Activated CD4-positive, CD25-positive, alpha-beta regulatory T cell treated with anti-CD3 and anti-CD28 coated beads, Interleukin-2, amount 50 U/mL, for 16 hours (primary cell): Measurements from ENCODE around the gene EME1.

Source experiments
- DNase-seq: peaks from one replicate; pipeline ENCODE4 v3.0.0-alpha.2; 2020; ENCODE audit warnings: low read depth, low spot score

Gene EME1

DNA sequence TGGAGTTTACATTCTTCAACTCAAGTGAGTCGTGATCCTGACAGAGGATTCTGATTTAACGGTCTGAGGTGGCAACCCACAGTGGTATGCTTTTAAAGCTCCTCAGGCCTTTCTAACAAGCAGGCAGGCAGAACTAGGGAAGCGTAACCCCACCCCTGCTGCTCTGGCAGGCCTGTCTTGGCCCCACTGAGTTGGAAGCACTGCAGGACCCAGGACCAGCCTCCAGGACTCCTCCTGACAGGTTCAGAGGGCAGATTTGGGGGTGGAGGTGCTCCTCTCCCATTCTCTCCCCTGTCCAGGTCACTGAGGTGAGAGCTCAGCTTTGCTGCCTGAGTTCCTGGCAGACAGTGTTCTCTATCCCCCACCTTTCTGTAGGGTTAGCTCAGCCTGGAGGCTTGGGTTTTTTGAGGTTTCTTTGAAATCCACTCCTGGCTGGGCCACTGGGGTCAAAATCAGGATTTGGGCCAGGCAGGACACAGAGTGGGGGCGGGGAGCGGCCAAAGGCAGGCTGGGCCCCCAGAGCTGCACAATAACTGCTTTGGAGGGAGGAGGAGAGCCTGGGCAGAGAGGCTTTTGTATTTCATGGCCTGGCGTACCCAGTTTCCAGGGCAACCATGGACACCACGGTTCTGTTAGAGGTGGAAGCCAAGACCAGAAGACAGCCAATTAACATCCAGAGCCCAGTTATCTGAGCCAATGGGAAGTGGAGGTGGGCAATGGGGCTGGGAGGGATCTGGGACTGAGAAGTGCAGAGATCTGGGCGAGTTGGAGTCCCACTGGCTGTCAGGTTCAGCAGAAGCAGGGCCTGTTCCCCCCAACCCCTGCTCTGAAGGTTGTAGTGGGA is 9.6 kb upstream of the EME1 start:
- no peak for DNase-seq

DNA sequence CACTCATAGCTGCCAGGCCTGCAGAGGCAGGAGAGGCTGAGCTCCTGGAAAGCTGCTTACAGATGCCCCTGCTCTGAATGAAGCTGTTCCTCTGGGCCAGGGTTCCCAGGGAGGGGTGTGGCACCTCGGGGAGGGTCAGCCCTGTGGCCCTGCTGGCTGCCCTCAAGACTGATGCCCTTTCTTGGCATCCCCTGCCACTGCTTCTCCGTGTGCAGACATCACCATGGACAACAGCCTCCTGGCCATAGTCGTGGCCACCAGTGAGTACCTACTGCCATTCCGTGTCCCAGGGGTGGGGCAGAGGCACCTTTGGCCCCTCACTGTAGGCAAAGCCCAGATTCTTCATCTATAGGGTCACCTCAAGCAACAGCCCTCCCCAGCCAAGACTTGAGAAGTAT is 9.0 kb upstream of the EME1 start:
- DNase-seq: no peak

DNA sequence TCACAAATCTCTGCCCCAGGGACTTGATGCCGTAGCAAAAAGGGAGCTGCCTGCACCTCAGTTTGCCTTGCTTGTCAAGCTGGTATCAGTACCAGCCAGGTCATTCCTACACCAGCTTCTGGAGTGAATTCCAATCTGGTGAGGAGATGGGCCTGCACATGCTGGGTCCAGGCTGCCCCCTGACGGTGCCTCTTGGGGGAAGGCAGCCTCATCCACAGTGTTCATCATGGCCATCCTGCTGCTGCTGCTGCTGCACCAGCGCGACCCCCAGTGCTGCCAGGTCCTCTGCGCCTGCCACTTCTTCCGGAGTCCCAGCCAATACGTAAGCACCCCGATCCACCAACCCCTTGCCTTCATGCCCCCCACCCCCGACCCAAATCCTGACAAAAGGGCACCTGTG is 8.3 kb upstream of the EME1 start:
- DNase-seq: no peak

DNA sequence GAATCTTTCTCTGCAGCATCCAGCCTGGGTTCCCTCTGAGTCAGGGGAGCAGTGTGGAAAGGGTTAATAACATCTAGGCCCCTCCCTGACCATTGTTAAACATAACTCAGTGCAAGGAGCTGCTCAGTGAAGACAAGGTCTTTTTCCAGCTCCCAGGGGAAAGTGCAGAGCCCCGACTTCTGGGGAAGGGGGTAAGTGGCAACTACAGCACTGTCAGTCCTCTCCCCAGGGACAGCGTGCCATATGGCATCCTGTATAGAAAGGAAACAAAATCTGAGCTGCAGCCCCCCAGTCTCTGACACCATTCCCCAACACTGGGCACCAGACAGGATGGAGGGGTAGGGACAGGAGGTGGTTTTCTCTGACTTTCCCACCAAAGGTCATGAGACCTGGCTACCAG is 7.9 kb upstream of the EME1 start:
- DNase-seq: no peak

- no peak for DNase-seq
These were observed 7.2 kb upstream of the EME1 start for GRCh38 chr17:50365649-50366393.

- no peak for DNase-seq
These were observed 5.6 kb upstream of the EME1 start for GRCh38 chr17:50367401-50367800.

GRCh38 chr17:50370052-50370451 is 3.0 kb upstream of the EME1 start:
- DNase-seq: no peak

- no peak for DNase-seq
These were observed 1.5 kb upstream of the EME1 start for GRCh38 chr17:50371526-50371925.

DNA sequence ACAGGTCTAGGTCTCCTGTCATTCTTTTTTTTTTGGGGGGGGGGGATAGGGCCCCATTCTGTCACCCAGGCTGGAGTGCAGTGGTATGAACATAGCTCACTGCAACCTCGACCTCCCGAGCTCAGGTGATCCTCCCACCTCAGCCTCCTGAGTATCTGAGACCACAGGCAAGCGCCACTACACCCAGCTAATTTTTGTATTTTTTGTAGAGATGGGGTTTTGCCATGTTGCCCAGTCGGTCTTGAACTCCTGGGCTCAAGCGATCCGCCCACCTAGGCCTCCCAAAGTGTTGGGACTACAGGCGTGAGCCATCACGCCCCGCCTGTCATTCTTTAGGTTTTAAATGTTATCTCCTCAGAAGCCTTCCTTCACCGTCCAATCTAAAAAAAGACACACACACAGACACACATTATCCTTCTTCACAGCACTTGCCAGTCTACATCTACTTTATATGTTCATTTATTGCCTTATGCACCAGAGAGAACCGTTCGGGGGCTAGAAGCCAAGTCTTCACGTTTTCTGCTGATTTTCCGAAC is 739 bp upstream of the EME1 start:
- no peak for DNase-seq

GRCh38 chr17:50373705-50374104 is 676 bp downstream of the EME1 start:
- DNase-seq: no peak

DNA sequence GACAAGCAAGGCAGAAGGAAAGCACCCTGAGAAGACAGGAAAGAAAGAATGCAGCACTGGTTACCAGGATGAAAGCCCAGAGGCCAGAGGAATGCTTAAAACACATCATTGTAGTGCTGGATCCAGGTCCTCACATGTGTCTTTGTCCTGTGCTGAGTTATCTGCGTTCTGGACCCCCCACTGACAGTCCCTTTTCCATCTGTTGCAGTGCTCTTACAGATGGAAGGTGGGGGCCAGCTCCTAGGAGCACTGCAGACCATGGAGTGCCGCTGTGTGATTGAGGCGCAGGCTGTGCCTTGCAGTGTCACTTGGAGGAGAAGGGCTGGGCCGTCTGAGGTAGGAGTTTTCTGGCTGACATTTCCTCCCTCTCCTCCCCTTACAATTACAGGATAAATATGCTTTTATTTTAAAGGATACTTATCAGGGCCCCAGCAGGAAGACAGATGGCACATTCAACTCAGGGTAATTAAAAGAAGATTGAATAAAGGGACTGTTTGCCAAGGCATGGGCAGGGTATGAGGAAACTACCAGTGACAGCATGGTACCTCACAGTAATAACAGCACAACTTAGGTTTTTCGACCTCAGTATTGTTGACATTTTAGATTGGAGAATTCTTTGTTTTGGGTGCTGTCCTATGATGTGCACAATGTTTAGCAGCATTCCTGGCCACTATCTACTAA is 3.0 kb downstream of the EME1 start:
- DNase-seq: no peak

GRCh38 chr17:50379351-50380132 is 6.5 kb downstream of the EME1 start:
- no peak for DNase-seq

DNA sequence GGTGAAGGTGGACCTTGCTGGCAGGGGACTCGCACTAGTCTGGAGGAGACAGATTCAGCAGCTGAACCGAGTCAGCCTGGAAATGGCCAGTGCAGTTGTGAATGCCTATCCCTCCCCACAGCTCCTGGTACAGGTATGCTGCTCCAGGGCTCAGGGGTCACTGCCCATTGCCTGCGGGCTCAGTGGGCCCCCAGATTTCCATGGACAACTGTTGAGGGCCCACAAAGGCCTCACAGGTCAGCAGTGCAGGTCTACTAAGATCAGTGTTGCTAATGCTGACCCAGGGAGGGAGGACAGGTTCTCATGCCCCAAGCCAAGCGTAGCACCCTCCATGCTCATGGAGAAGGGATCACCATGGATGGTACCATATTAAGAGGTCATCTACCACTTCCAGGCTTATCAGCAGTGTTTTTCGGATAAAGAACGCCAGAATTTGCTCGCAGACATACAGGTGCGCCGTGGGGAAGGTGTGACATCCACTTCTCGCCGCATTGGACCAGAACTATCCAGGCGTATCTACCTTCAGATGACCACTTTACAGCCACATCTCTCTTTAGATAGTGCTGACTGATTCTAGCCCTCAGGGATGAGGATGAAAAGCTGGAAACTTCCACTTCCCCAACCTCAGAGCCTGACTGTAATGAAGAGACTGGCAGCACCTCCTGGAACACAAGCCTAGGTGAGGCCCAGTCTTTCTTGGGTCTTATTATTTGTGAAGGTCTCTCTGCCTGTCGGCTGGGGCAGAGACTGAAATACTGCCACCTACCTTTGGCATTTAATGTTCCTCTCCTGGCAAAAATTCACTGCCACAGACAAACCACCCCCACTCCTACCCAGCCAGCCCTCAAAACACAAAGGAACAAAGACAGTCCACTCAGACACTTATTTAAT is 7.6 kb downstream of the EME1 start:
- DNase-seq: no peak

DNA sequence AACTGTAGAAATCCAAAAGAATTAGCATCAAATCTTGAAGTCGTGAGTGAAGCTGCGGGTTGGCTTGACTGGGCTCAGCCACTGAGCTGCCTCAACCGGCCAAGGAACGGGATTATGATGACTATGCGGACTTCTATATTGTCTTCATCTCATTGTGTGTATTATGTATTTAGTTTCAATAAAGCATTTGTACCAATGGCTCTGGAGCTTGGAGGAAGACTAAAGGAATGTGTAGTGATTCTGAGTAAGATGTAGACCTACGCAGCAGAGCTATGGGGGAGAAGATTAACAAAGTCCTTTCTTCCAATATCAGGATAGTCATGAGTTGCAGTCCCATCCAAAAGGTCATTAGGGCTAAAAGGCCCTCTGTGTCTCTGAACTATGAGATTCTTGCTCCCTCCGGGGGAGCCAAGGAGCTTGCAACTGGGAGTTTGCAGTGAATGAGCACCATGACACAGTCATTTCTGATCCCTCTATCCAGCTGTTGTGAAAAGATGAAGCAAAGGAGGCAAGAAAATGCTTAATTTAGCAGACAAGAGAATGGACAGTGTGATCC is 8.3 kb downstream of the EME1 start:
- DNase-seq: no peak

DNA sequence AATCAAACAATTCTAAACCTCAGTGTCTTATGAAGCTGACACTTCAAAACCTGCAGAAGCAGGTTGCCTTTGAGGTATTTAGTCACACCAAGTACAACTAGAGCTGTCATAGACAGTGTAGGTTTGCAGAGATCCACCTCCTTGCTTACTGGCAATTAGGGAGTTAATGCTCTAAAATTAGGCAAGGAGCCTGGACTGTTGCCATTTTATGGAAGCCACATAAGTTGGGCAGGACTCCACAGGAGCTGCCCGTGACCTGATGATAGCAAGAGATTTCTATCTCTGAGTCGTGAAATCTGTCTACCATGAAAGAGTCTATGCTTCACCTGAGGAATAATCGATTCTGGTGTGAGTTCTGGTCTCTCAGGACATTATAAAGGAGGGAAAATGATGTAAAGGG is 8.9 kb downstream of the EME1 start:
- DNase-seq: no peak

DNA sequence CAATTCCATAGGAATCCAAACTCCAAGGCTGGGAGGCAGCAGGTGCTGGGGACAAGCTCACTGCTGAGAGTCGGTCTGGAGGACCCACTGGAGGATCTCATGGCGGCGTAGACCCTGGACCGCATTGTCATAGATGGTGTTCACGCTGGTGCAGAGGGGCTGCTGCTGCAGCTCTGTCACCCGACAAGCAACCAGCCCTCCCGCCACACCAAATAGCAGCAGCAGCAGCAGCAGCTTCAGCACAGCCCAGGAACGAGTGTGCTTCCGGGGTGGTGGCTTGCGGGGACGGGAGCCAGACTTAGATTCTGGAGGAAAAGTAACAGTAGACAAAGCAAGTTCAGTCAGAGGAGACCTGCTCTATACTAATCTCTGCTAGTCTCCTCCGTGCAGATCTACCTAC is 9.9 kb downstream of the EME1 start:
- no peak for DNase-seq

GRCh38 chr17:50386510-50386909 is 13.5 kb downstream of the EME1 start:
- no peak for DNase-seq

- DNase-seq: no peak
These were observed 15.7 kb downstream of the EME1 start for GRCh38 chr17:50388728-50389127.

DNA sequence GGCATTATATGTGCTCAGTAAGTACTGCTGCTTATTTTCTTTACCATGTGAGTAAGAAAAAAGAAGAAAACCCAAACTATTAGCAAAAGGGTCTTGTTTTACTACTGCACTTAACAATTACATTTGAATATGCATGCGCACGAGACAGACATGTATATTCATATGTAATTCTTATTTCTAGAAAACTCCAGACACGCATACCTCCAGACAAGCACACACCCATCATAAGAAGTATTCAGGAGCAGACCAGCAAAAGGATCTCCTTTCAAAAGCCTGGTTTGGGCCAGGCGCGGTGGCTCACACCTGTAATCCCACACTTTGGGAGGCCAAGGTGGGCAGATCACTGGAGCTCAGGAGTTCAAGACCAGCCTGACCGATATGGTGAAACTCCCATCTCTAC is 16.5 kb downstream of the EME1 start:
- no peak for DNase-seq

GRCh38 chr17:50392621-50393020 is 19.6 kb downstream of the EME1 start:
- DNase-seq: no peak
